Neural cell (in vitro differentiated cells): ENCODE data around the gene GALNT13. TPM values are rescaled to one million over a fixed set of nuclear protein-coding genes. Genes with fewer than 3 reads are reported as not detected.
A peak's percentile ranks its signal among the peaks of the same experiment; 100 is the strongest.

Source experiments
- H2AFZ ChIP-seq: fragments of 200-600, 300-800 bp; sonication (generic), shearing (Covaris generic); 2 replicates; pipeline ENCODE4 v1.6.0; 2014; ENCODE audit warnings: low read depth, mild to moderate bottlenecking, antibody characterized with exemption, low read length, moderate library complexity
- H3F3A ChIP-seq: fragments of 200-600 bp; shearing (Covaris generic); 2 replicates; pipeline ENCODE4 v1.6.1; 2016; ENCODE audit warnings: mild to moderate bottlenecking, moderate library complexity, mixed read lengths, antibody characterized with exemption, low read length; ENCODE audit not compliant: insufficient read depth, poor library complexity, severe bottlenecking
- H3K27ac ChIP-seq: fragments of 200-600, 300-800 bp; sonication (generic), shearing (Covaris generic); 2 replicates; pipeline ENCODE4 v1.5.1; 2014; ENCODE audit warnings: mild to moderate bottlenecking, low read length, moderate library complexity
- H3K27me3 ChIP-seq: fragments of 300-800, 200-600 bp; sonication (generic), shearing (Covaris generic); 2 replicates; pipeline ENCODE4 v1.6.0; 2014; ENCODE audit warnings: mild to moderate bottlenecking, low read depth, low read length, moderate library complexity; ENCODE audit not compliant: insufficient read depth
- H3K36me3 ChIP-seq: fragments of 300-800, 200-600 bp; sonication (generic), shearing (Covaris generic); 2 replicates; pipeline ENCODE4 v1.5.1; 2014; ENCODE audit warnings: mild to moderate bottlenecking, antibody characterized with exemption, low read length, moderate library complexity; ENCODE audit not compliant: insufficient read depth
- H3K4me2 ChIP-seq: fragments of 300-800, 200-600 bp; sonication (generic), shearing (Covaris generic); 2 replicates; pipeline ENCODE4 v1.6.0; 2014; ENCODE audit warnings: mild to moderate bottlenecking, low read length
- H3K4me3 ChIP-seq: fragments of 300-800, 200-600 bp; sonication (generic), shearing (Covaris generic); 2 replicates; pipeline ENCODE4 v1.5.1; 2014; ENCODE audit warnings: mild to moderate bottlenecking, low read length, moderate library complexity
- H3K79me2 ChIP-seq: fragments of 200-600 bp; shearing (Covaris generic); replicated peaks from 2 replicates; pipeline ENCODE4 v1.6.0; 2014; ENCODE audit warnings: mild to moderate bottlenecking, low read length, moderate library complexity; ENCODE audit not compliant: insufficient read depth
- H3K9ac ChIP-seq: fragments of 300-800, 200-600 bp; sonication (generic), shearing (Covaris generic); 2 replicates; pipeline ENCODE4 v1.6.1; 2016; ENCODE audit warnings: mild to moderate bottlenecking, low read length, mixed read lengths
- H3K9me2 ChIP-seq: fragments of 200-600 bp; shearing (Covaris generic); 2 replicates; pipeline ENCODE4 v1.6.1; 2016; ENCODE audit warnings: mild to moderate bottlenecking, low read length, mixed read lengths; ENCODE audit not compliant: insufficient read depth
- H3K9me3 ChIP-seq: fragments of 200-600, 300-800 bp; sonication (generic), shearing (Covaris generic); 2 replicates; pipeline ENCODE4 v1.6.1; 2016; ENCODE audit warnings: mild to moderate bottlenecking, mixed run types, low read length, moderate library complexity, mixed read lengths
- H4K20me1 ChIP-seq: fragments of 200-600 bp; shearing (Covaris generic); 2 replicates; pipeline ENCODE4 v1.6.1; 2016; ENCODE audit warnings: mild to moderate bottlenecking, mixed run types; ENCODE audit not compliant: insufficient read depth
- EP300 ChIP-seq: fragments of 450-650 bp; conservative IDR thresholded peaks from 2 replicates; pipeline ENCODE4 v1.6.1; 2014; ENCODE audit warnings: antibody characterized with exemption, mild to moderate bottlenecking, moderate library complexity; ENCODE audit not compliant: poor library complexity, severe bottlenecking
- EZH2 ChIP-seq: fragments of 200-600, 300-800 bp; shearing (Covaris generic), sonication (generic); IDR thresholded peaks from 2 replicates; pipeline ENCODE4 v1.6.1; 2014; ENCODE audit warnings: antibody characterized with exemption, low read length, borderline replicate concordance, mild to moderate bottlenecking; ENCODE audit not compliant: insufficient read depth, poor library complexity, severe bottlenecking
- MXI1 ChIP-seq: fragments of 450-650 bp; conservative IDR thresholded peaks from 2 replicates; pipeline ENCODE4 v1.6.1; 2014; ENCODE audit warnings: antibody characterized with exemption, mild to moderate bottlenecking; ENCODE audit not compliant: poor library complexity, severe bottlenecking
- POLR2AphosphoS5 ChIP-seq: IDR thresholded peaks from 2 replicates; pipeline ENCODE4 v1.6.1; 2012
- RAD21 ChIP-seq: fragments of 450-650 bp; conservative IDR thresholded peaks from 2 replicates; pipeline ENCODE4 v1.6.1; 2014; ENCODE audit warnings: antibody characterized with exemption, mild to moderate bottlenecking, moderate library complexity
- SMC3 ChIP-seq: fragments of 450-650 bp; conservative IDR thresholded peaks from 2 replicates; pipeline ENCODE4 v1.6.1; 2014; ENCODE audit warnings: antibody characterized with exemption, mild to moderate bottlenecking, moderate library complexity; ENCODE audit not compliant: poor library complexity
- TAF1 ChIP-seq: IDR thresholded peaks from 2 replicates; pipeline ENCODE4 v1.6.1; 2012; ENCODE audit warnings: low read depth
- polyA plus RNA-seq: library from polyadenylated mRNA; depleted of rRNA; stranded (reverse); fragments of >200 nt; gene quantifications from 2 replicates; pipeline ENCODE4 v1.2.3, GENCODE V29; 2014
- TF ChIP-seq, protein P1 (sequence below): fragments of 450-650 bp; IDR thresholded peaks from 2 replicates; pipeline ENCODE4 v1.5.1; 2014; ENCODE audit warnings: antibody characterized with exemption, mild to moderate bottlenecking, moderate library complexity; ENCODE audit not compliant: poor library complexity, severe bottlenecking
- TF ChIP-seq, protein P2 (sequence below): IDR thresholded peaks from 2 replicates; pipeline ENCODE4 v1.6.1; 2012; ENCODE audit warnings: borderline replicate concordance

GALNT13 gene
- polyA plus RNA-seq, 1 donor from 2014 or later, result 12.4 TPM

DNA sequence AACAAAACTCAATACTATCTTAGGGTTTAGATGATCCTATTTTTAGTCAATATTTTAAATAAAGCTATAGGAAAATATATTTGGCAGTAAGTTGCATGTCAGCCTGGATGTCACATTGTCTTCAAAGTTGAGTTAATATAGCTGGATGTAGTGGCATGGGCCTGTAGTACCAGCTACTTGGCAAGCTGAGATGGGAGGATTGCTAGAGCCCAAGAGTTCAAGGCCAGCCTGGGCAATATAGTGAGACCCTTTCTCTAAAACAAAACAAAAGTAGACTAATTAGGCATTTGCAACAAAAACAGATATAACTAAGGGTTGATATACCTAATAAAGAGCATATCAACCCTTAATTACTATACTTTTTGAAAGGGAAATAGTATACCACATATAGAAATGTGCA, 572.2 kb downstream of the GALNT13 start:
- Histone ChIP-seq H3K9me2 (no peaks in the 10 kb centered on the region), H3K9me3 (no peaks in the 10 kb centered on the region), H3K79me2 (no peaks in the 10 kb centered on the region), H3K27ac (no peak overlapping the region), H3K9ac (no peak overlapping the region), H3K36me3 (no peaks in the 10 kb centered on the region), H3K27me3 (peaks cover 34% of the 10 kb centered on the region), H3K4me2 (no peak overlapping the region), H3K4me3 (no peak overlapping the region), H4K20me1 (no peaks in the 10 kb centered on the region), H2AFZ (no peak overlapping the region), H3F3A (no peaks in the 10 kb centered on the region)
- TF ChIP-seq, protein P1, sequence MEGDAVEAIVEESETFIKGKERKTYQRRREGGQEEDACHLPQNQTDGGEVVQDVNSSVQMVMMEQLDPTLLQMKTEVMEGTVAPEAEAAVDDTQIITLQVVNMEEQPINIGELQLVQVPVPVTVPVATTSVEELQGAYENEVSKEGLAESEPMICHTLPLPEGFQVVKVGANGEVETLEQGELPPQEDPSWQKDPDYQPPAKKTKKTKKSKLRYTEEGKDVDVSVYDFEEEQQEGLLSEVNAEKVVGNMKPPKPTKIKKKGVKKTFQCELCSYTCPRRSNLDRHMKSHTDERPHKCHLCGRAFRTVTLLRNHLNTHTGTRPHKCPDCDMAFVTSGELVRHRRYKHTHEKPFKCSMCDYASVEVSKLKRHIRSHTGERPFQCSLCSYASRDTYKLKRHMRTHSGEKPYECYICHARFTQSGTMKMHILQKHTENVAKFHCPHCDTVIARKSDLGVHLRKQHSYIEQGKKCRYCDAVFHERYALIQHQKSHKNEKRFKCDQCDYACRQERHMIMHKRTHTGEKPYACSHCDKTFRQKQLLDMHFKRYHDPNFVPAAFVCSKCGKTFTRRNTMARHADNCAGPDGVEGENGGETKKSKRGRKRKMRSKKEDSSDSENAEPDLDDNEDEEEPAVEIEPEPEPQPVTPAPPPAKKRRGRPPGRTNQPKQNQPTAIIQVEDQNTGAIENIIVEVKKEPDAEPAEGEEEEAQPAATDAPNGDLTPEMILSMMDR, result no peak
- TF ChIP-seq TAF1, result no peak
- TF ChIP-seq EZH2, result no peak
- no peak for TF ChIP-seq EP300
- TF ChIP-seq RAD21, result no peak
- TF ChIP-seq, protein P2, sequence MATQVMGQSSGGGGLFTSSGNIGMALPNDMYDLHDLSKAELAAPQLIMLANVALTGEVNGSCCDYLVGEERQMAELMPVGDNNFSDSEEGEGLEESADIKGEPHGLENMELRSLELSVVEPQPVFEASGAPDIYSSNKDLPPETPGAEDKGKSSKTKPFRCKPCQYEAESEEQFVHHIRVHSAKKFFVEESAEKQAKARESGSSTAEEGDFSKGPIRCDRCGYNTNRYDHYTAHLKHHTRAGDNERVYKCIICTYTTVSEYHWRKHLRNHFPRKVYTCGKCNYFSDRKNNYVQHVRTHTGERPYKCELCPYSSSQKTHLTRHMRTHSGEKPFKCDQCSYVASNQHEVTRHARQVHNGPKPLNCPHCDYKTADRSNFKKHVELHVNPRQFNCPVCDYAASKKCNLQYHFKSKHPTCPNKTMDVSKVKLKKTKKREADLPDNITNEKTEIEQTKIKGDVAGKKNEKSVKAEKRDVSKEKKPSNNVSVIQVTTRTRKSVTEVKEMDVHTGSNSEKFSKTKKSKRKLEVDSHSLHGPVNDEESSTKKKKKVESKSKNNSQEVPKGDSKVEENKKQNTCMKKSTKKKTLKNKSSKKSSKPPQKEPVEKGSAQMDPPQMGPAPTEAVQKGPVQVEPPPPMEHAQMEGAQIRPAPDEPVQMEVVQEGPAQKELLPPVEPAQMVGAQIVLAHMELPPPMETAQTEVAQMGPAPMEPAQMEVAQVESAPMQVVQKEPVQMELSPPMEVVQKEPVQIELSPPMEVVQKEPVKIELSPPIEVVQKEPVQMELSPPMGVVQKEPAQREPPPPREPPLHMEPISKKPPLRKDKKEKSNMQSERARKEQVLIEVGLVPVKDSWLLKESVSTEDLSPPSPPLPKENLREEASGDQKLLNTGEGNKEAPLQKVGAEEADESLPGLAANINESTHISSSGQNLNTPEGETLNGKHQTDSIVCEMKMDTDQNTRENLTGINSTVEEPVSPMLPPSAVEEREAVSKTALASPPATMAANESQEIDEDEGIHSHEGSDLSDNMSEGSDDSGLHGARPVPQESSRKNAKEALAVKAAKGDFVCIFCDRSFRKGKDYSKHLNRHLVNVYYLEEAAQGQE, result no peak
- no peak for TF ChIP-seq POLR2AphosphoS5
- no peak for TF ChIP-seq SMC3
- no peak for TF ChIP-seq MXI1

DNA sequence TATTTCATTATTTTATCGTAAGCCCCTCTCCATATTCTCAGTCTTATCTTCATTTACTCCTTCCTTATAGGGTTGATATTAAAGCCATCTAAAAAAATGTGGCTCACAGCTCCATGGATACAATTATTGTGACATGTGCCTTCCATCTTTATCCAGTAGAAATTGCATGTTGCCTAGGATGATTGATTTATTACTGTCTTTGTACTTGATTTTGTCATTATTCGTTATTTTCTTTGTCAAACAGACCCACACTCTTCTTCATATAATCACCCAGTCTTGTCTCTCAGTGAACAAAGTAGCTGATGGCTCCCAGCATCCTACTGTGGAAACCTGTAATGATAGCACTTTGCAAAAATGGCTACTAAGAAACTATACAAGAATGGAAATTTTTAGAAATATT, 574.6 kb downstream of the GALNT13 start:
- Histone ChIP-seq H3K79me2 (no peaks in the 10 kb centered on the region), H3K9me2 (no peaks in the 10 kb centered on the region), H2AFZ (no peak overlapping the region), H3K27ac (no peak overlapping the region), H3K9me3 (no peaks in the 10 kb centered on the region), H3K9ac (no peak overlapping the region), H4K20me1 (no peaks in the 10 kb centered on the region), H3K36me3 (no peaks in the 10 kb centered on the region), H3K4me3 (no peak overlapping the region), H3F3A (no peaks in the 10 kb centered on the region), H3K27me3 (peaks cover 40% of the 10 kb centered on the region), H3K4me2 (no peak overlapping the region)
- no peak for TF ChIP-seq RAD21
- no peak for TF ChIP-seq MXI1
- peak; percentile 100 for TF ChIP-seq POLR2AphosphoS5
- TF ChIP-seq EP300, result peak; percentile 100
- TF ChIP-seq, protein P2, result peak; percentile 65
- TF ChIP-seq EZH2, result no peak
- TF ChIP-seq TAF1, result no peak
- TF ChIP-seq, protein P1, result no peak
- TF ChIP-seq SMC3, result no peak
